Measurements from ENCODE around the gene SUGCT. TPM values are rescaled to one million over a fixed set of nuclear protein-coding genes. Genes with fewer than 3 reads are reported as not detected.

The SUGCT gene
- total and polyA plus RNA-seq, 2 experiments from 2014 or later, result 21.4 to 57.8 TPM

DNA sequence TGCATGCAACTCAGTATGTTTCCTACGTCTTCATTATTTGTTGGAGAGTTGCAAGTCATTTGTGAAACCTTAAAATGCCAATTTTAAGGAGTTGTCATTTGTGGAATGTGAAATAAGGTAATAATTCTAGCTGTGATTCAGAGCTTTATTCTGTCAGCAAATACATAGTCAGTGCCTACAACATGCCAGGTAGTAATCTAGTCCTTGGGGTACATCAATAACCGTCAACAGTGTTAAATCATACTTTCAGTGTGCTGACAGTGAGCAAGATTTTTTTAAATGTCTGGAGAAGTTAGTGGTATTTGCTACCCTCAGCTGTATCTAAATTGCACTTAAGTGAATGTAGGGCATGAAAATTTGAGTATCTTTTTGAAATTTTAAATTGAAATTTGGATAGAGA, 37.1 kb upstream of the SUGCT start:
- Histone ChIP-seq H3K9me3 (ENCODE audit: low read depth) (no peaks in the 10 kb centered on the region), H3K27me3 (no peaks in the 10 kb centered on the region), H3K4me3 (no peak overlapping the region), H3K36me3 (peaks cover 28% of the 10 kb centered on the region), H3K4me1 (ENCODE audit: low read depth) (peaks cover 8% of the 10 kb centered on the region), H3K27ac (peak overlapping the region; percentile 0)
- no peak for DNase-seq (ENCODE audit: low read depth in 1 of 2, low spot score in 1 of 2)
- TF ChIP-seq, protein P1, sequence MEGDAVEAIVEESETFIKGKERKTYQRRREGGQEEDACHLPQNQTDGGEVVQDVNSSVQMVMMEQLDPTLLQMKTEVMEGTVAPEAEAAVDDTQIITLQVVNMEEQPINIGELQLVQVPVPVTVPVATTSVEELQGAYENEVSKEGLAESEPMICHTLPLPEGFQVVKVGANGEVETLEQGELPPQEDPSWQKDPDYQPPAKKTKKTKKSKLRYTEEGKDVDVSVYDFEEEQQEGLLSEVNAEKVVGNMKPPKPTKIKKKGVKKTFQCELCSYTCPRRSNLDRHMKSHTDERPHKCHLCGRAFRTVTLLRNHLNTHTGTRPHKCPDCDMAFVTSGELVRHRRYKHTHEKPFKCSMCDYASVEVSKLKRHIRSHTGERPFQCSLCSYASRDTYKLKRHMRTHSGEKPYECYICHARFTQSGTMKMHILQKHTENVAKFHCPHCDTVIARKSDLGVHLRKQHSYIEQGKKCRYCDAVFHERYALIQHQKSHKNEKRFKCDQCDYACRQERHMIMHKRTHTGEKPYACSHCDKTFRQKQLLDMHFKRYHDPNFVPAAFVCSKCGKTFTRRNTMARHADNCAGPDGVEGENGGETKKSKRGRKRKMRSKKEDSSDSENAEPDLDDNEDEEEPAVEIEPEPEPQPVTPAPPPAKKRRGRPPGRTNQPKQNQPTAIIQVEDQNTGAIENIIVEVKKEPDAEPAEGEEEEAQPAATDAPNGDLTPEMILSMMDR (IDR thresholded peaks at IDR 0.05; ENCODE audit: low read depth, low read length), result no peak

DNA sequence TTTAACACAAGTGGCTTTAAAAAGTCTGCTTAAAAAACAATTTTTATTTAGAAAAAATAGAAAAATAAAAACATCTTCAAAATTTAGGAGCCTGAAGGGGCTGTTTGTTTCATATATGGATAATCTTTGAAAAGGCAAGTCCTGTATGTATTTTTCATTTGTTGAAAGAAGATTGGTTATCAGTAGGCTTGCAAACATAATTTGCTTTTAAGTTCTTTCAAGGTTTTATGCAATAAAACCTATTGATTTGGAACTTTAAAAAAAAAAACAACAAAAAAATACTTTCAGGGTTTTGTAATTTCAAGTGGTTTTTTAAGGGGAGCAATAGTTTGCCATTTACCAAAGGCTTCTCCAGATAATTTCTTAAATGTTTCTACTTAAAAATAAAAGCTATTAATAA, 36.0 kb upstream of the SUGCT start:
- H3K36me3 ChIP-seq, result peaks cover 21% of the 10 kb centered on the region
- no peaks in the 10 kb centered on the region for H3K9me3 ChIP-seq (ENCODE audit: low read depth)
- H3K4me1 ChIP-seq (ENCODE audit: low read depth), result peaks cover 10% of the 10 kb centered on the region
- no peak overlapping the region for H3K4me3 ChIP-seq
- H3K27me3 ChIP-seq, result no peaks in the 10 kb centered on the region
- no peak overlapping the region for H3K27ac ChIP-seq
- no peak for DNase-seq (ENCODE audit: low read depth in 1 of 2, low spot score in 1 of 2)
- TF ChIP-seq, protein P1 (IDR thresholded peaks at IDR 0.05; ENCODE audit: low read depth, low read length), result no peak

DNA sequence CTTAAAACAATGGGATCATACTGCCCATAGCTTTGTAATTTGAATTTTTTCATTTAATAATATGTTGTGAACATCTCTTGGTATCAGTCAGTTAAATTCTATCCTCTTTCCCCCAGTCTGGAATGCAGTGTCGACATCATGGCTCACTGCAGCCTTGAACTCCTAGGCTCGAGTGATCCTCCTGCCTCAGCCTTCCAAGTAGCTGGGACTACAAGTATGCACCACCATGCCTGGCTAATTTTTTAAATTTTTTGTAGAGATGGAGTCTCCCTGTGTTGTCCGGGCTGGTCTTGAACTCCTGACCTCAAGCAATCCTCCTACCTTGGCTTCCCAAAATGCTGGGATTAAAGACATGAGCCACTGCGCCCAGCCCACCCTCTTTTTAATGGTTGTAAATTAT, 35.0 kb upstream of the SUGCT start:
- no peak overlapping the region for H3K27ac ChIP-seq
- DNase-seq (ENCODE audit: low read depth in 1 of 2, low spot score in 1 of 2), result no peak
- no peaks in the 10 kb centered on the region for H3K27me3 ChIP-seq
- H3K4me3 ChIP-seq, result no peak overlapping the region
- H3K36me3 ChIP-seq, result peaks cover 12% of the 10 kb centered on the region
- no peaks in the 10 kb centered on the region for H3K9me3 ChIP-seq (ENCODE audit: low read depth)
- TF ChIP-seq, protein P1 (IDR thresholded peaks at IDR 0.05; ENCODE audit: low read depth, low read length), result no peak
- peaks cover 10% of the 10 kb centered on the region for H3K4me1 ChIP-seq (ENCODE audit: low read depth)

DNA sequence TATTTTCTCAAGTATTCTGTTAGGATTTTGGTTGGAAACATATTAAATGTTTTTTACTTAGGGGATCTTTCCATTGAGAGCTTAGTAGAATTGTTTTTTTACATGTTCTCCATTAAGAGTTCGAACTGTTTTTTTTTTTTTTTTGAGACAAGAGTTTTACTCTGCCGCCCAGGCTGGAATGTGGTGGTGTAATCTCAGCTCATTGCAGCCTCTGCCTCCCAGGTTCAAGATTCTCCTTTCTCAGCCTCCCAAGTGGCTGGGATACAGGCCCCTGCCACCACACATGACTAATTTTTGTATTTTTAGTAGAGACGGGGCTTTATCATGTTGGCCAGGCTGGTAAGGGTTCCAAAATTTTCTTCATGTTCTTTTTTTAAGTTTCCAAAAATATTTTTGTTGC, 33.6 kb upstream of the SUGCT start:
- H3K4me3 ChIP-seq, result no peak overlapping the region
- H3K9me3 ChIP-seq (ENCODE audit: low read depth), result no peaks in the 10 kb centered on the region
- no peak for DNase-seq (ENCODE audit: low read depth in 1 of 2, low spot score in 1 of 2)
- peaks cover 7% of the 10 kb centered on the region for H3K36me3 ChIP-seq
- TF ChIP-seq, protein P1 (IDR thresholded peaks at IDR 0.05; ENCODE audit: low read depth, low read length), result no peak
- no peaks in the 10 kb centered on the region for H3K27me3 ChIP-seq
- peaks cover 10% of the 10 kb centered on the region for H3K4me1 ChIP-seq (ENCODE audit: low read depth)
- H3K27ac ChIP-seq, result no peak overlapping the region

DNA sequence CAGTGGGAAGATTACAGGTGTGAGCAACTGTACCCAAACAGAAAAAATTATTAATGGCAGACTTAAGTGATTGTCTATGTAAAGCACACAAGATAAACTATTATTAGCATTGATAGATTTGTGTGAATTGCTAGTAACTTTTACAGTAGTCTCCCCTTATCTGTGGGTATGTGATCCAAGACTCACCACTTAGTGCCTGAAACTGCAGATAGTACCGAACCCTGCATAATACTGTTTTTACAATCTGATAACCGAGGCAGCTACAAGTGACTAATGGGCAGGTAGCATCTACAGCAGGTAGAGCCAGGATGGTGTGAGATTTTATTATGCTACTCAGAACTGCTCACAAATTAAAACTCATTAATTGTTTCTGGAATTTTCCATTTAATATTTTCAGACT, 31.9 kb upstream of the SUGCT start:
- no peak overlapping the region for H3K27ac ChIP-seq
- no peak overlapping the region for H3K4me3 ChIP-seq
- peaks cover 10% of the 10 kb centered on the region for H3K4me1 ChIP-seq (ENCODE audit: low read depth)
- no peak for DNase-seq (ENCODE audit: low read depth in 1 of 2, low spot score in 1 of 2)
- TF ChIP-seq, protein P1 (IDR thresholded peaks at IDR 0.05; ENCODE audit: low read depth, low read length), result no peak
- no peaks in the 10 kb centered on the region for H3K27me3 ChIP-seq
- H3K36me3 ChIP-seq, result no peaks in the 10 kb centered on the region
- H3K9me3 ChIP-seq (ENCODE audit: low read depth), result no peaks in the 10 kb centered on the region

Measured in cardiac muscle cell (in vitro differentiated cells and primary cell).